ENCODE measurements around the gene GVQW3.
"Not testable (repeated sequence)": the region's sequence is repeated elsewhere in the genome, so short reads cannot be mapped to it uniquely, and the experiment has no call there.

GVQW3 gene

GRCh38 chr11:76391021-76391420 lies 9.9 kb downstream of the GVQW3 start:
- no peak for FAIRE-seq

- no peak for FAIRE-seq
These were observed 10.8 kb downstream of the GVQW3 start for GRCh38 chr11:76391811-76392475.

GRCh38 chr11:76392870-76393269 lies 11.7 kb downstream of the GVQW3 start:
- no peak for FAIRE-seq

GRCh38 chr11:76394411-76394810 lies 13.3 kb downstream of the GVQW3 start:
- no peak for FAIRE-seq

- FAIRE-seq, result no peak
These were observed 14.2 kb downstream of the GVQW3 start for GRCh38 chr11:76395296-76395695.

GRCh38 chr11:76397383-76397782 lies 16.3 kb downstream of the GVQW3 start:
- FAIRE-seq, result no peak

- no peak for FAIRE-seq
These were observed 19.8 kb downstream of the GVQW3 start for GRCh38 chr11:76400967-76401366.

GRCh38 chr11:76401484-76401883 lies 20.4 kb downstream of the GVQW3 start:
- not testable (repeated sequence) for FAIRE-seq

- no peak for FAIRE-seq
These were observed 25.2 kb downstream of the GVQW3 start for GRCh38 chr11:76406359-76406758.

- no peak for FAIRE-seq
These were observed 27.2 kb downstream of the GVQW3 start for GRCh38 chr11:76408171-76408965.

GRCh38 chr11:76410851-76411357 lies 29.8 kb downstream of the GVQW3 start:
- FAIRE-seq, result no peak

- FAIRE-seq, result no peak
These were observed 34.0 kb downstream of the GVQW3 start for GRCh38 chr11:76415073-76415472.

- FAIRE-seq, result no peak
These were observed 38.8 kb downstream of the GVQW3 start for GRCh38 chr11:76419896-76420295.

GRCh38 chr11:76424379-76424778 lies 43.3 kb downstream of the GVQW3 start:
- no peak for FAIRE-seq

GRCh38 chr11:76424891-76425290 lies 43.8 kb downstream of the GVQW3 start:
- no peak for FAIRE-seq

- FAIRE-seq, result no peak
These were observed 45.5 kb downstream of the GVQW3 start for GRCh38 chr11:76426660-76427059.

- FAIRE-seq, result no peak
These were observed 54.9 kb downstream of the GVQW3 start for GRCh38 chr11:76436020-76436419.

- no peak for FAIRE-seq
These were observed 62.3 kb downstream of the GVQW3 start for GRCh38 chr11:76443268-76443980.

- FAIRE-seq, result no peak
These were observed 62.9 kb downstream of the GVQW3 start for GRCh38 chr11:76444065-76444383.

GRCh38 chr11:76444384-76445120 lies 63.4 kb downstream of the GVQW3 start, which contains the start of gene EMSY:
TSS of gene EMSY (plus strand) at chr11:76445018. CDS start at chr11:76446939, 1,921 bp downstream.
- FAIRE-seq, result peak; percentile 99

- FAIRE-seq, result peak; percentile 92
These were observed 64.3 kb downstream of the GVQW3 start for GRCh38 chr11:76445121-76446084.

- FAIRE-seq, result no peak
These were observed 67.4 kb downstream of the GVQW3 start for GRCh38 chr11:76448506-76448905.
